Erythroblast (primary cell): ENCODE data around the gene DHX9.

Experiments used
- DNase-seq, 2 experiments: peaks; one replicate each; lab custom pipeline; 2025; lab: John Stamatoyannopoulos, UW
- GATA1 ChIP-seq: IDR thresholded peaks from 2 replicates; pipeline ENCODE4 v1.6.1; 2011; ENCODE audit warnings: low read depth, mild to moderate bottlenecking, control low read depth, low read length, moderate library complexity
- POLR2A ChIP-seq: IDR thresholded peaks from 2 replicates; pipeline ENCODE4 v1.6.1; 2011; ENCODE audit warnings: mild to moderate bottlenecking, low read length

DHX9 gene

GRCh38 chr1:182817802-182818201 is 21.3 kb upstream of the DHX9 start:
- TF ChIP-seq POLR2A (no peak), GATA1 (no peak)
- no peak for DNase-seq

- no peak for TF ChIP-seq POLR2A
- TF ChIP-seq GATA1 = no peak
- DNase-seq = no peak
Observed at GRCh38 chr1:182823220-182823619, 15.9 kb upstream of the DHX9 start.

GRCh38 chr1:182826892-182827291 is 12.3 kb upstream of the DHX9 start:
- no peak for DNase-seq
- TF ChIP-seq GATA1 = no peak
- no peak for TF ChIP-seq POLR2A

- TF ChIP-seq POLR2A (no peak), GATA1 (no peak)
- DNase-seq = no peak
Observed at GRCh38 chr1:182829285-182829932, 9.7 kb upstream of the DHX9 start.

GRCh38 chr1:182833271-182833670 is 5.9 kb upstream of the DHX9 start:
- no peak for DNase-seq
- TF ChIP-seq GATA1 (no peak), POLR2A (no peak)

GRCh38 chr1:182834326-182834725 is 4.8 kb upstream of the DHX9 start:
- no peak for DNase-seq
- TF ChIP-seq GATA1 (no peak), POLR2A (no peak)

GRCh38 chr1:182835806-182836205 is 3.3 kb upstream of the DHX9 start:
- DNase-seq = no peak
- peak; percentile 13 for TF ChIP-seq POLR2A
- TF ChIP-seq GATA1 = no peak

GRCh38 chr1:182841368-182841988 is 2.3 kb downstream of the DHX9 start:
- TF ChIP-seq POLR2A = no peak
- TF ChIP-seq GATA1 = no peak
- DNase-seq = peak; percentile 22 to 32

- TF ChIP-seq POLR2A (no peak), GATA1 (no peak)
- DNase-seq = no peak
Observed at GRCh38 chr1:182842265-182842664, 3.1 kb downstream of the DHX9 start.

- DNase-seq = no peak
- no peak for TF ChIP-seq POLR2A
- no peak for TF ChIP-seq GATA1
Observed at GRCh38 chr1:182845379-182845778, 6.2 kb downstream of the DHX9 start.

- no peak for TF ChIP-seq POLR2A
- DNase-seq = no peak
Observed at GRCh38 chr1:182845894-182846293, 6.7 kb downstream of the DHX9 start.

GRCh38 chr1:182847105-182847504 is 8.0 kb downstream of the DHX9 start:
- no peak for DNase-seq
- TF ChIP-seq POLR2A (no peak), GATA1 (no peak)

GRCh38 chr1:182848736-182849135 is 9.6 kb downstream of the DHX9 start:
- TF ChIP-seq GATA1 (no peak), POLR2A (no peak)
- no peak for DNase-seq

- DNase-seq = no peak
- TF ChIP-seq POLR2A (no peak), GATA1 (no peak)
Observed at GRCh38 chr1:182850319-182850718, 11.2 kb downstream of the DHX9 start.

- TF ChIP-seq POLR2A = no peak
- no peak for TF ChIP-seq GATA1
- DNase-seq = no peak
Observed at GRCh38 chr1:182851825-182852224, 12.7 kb downstream of the DHX9 start.

- no peak for TF ChIP-seq POLR2A
- no peak for TF ChIP-seq GATA1
- DNase-seq = no peak
Observed at GRCh38 chr1:182855911-182856310, 16.8 kb downstream of the DHX9 start.
